ENCODE results near the gene ABI2.

DNA sequence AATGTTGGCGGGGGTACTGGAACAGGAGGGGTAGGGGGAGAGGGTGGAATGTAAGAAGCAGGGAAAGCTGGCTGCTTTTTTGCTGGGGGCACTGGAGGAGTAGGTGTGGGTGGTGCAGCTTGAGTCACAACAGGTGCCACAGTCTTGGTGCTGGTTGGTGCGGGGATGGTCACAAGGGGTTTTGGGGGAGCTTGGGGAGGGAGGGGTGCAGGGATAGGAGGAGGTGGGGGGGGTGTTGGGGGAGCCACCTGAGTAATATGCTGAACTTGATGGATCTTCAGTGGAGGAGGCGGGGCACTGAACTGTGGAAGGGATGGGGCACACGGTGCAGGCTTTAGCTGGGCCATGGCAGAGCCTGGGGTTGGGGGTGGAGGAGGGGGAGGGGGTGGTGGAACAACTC lies 112.5 kb downstream of the ABI2 start:
- no peak for TF ChIP-seq CTCF (conservative IDR thresholded peaks at IDR 0.05; ENCODE audit: low read depth, low read length)
- no peak for TF ChIP-seq POLR2A (IDR thresholded peaks at IDR 0.05; ENCODE audit: low read depth, low read length)
- no peak for TF ChIP-seq SMC3 (IDR thresholded peaks at IDR 0.05; ENCODE audit: low read depth, low read length)
